K562 (cell line): ENCODE data around the gene RNF138. TPM values are rescaled to one million over a fixed set of nuclear protein-coding genes. Genes with fewer than 3 reads are reported as not detected.

Source experiments
- ATAC-seq: fragments of 200-7000 bp; cut with Tn5 transposase; 3 replicates; pipeline ENCODE4 v1.9.1; 2020; ENCODE audit warnings: moderate library complexity
- BruUV-seq: library from RNA; stranded (reverse); fragments of 400-500 nt; replicated peaks from 2 replicates; lab custom pipeline; 2021; lab: Mats Ljungman, UMichigan
- CTCF ChIA-PET: fragments of 300-600 bp; formaldehyde crosslinking; extraction: SDS; loops from one replicate; lab custom pipeline; 2021; ENCODE audit warnings: low intra/inter-chr PET ratio; lab: Yijun Ruan, JAX
- POLR2A ChIA-PET: fragments of 300-600, 350-650 bp; sonication (Branson Sonifier 250); formaldehyde crosslinking; extraction: SDS; loops from one replicate; lab custom pipeline; 2021; ENCODE audit warnings: antibody characterized with exemption, inconsistent platforms; lab: Yijun Ruan, JAX
- DNase-seq, 4 experiments: peaks; one replicate each; pipeline versions ENCODE4 v3.0.0 to v3.0.0-alpha.2; 2011 to 2018; ENCODE audit warnings: low spot score in 3 of 4, mixed read lengths in 3 of 4; ENCODE audit errors: extremely low read depth in 1 of 4
- FAIRE-seq: peaks from 2 replicates; lab custom pipeline; 2011; peaks lifted over from hg19 to GRCh38; lab: Jason Lieb, UNC
- H2AFZ ChIP-seq: 2 replicates; pipeline ENCODE4 v1.6.0; 2011; ENCODE audit warnings: low read depth, low read length, control low read depth, inconsistent platforms
- H3K27ac ChIP-seq: fragments of 200-600 bp; 3 replicates; pipeline ENCODE4 v1.8.0; 2011; ENCODE audit warnings: low read depth, mild to moderate bottlenecking, control low read depth, inconsistent platforms, low read length, moderate library complexity, mixed read lengths; ENCODE audit errors: extremely low read depth
- H3K27me3 ChIP-seq, 2 experiments: fragments of 300-600 bp in 1 of 2; 2 replicates in 1 of 2; 3 replicates in 1 of 2; pipeline versions ENCODE4 v1.6.0 to v1.8.0; 2011; ENCODE audit warnings: inconsistent platforms in 2 of 2, low read length in 2 of 2, mild to moderate bottlenecking in 1 of 2, mixed read lengths in 1 of 2, moderate library complexity in 1 of 2; ENCODE audit not compliant: control insufficient read depth in 2 of 2, insufficient read depth in 2 of 2
- H3K36me3 ChIP-seq: fragments of 300-600 bp; 3 replicates; pipeline ENCODE4 v1.8.0; 2011; ENCODE audit warnings: mild to moderate bottlenecking, low read length, inconsistent platforms; ENCODE audit not compliant: control insufficient read depth, insufficient read depth
- H3K4me1 ChIP-seq, 2 experiments: fragments of 200-600 bp in 1 of 2; replicated peaks in 1 of 2; 2 replicates in 1 of 2; 3 replicates in 1 of 2; pipeline versions ENCODE4 v1.5.1 to v1.8.0; 2011; ENCODE audit warnings: inconsistent platforms in 2 of 2, low read length in 2 of 2, mild to moderate bottlenecking in 1 of 2, mixed read lengths in 1 of 2, moderate library complexity in 1 of 2; ENCODE audit not compliant: control insufficient read depth in 2 of 2, insufficient read depth in 2 of 2
- H3K4me2 ChIP-seq: 2 replicates; pipeline ENCODE4 v1.6.1; 2011; ENCODE audit warnings: low read length, control low read depth, inconsistent platforms, mixed read lengths; ENCODE audit not compliant: insufficient read depth
- H3K4me3 ChIP-seq: fragments of 200-600 bp; sonication (generic), shearing (Covaris generic); 2 replicates; pipeline ENCODE4 v1.5.1; 2016; ENCODE audit warnings: control low read depth, inconsistent platforms
- H3K79me2 ChIP-seq: fragments of 200-600 bp; 3 replicates; pipeline ENCODE4 v1.8.0; 2011; ENCODE audit warnings: low read length, inconsistent platforms; ENCODE audit not compliant: control insufficient read depth, insufficient read depth
- H3K9ac ChIP-seq, 2 experiments: 2 replicates each; pipeline versions ENCODE4 v1.6.0 to v1.6.1; 2011; ENCODE audit warnings: low read depth in 2 of 2, low read length in 2 of 2, control low read depth in 1 of 2, inconsistent platforms in 1 of 2, mild to moderate bottlenecking in 1 of 2, mixed read lengths in 1 of 2; ENCODE audit not compliant: insufficient read depth in 1 of 2
- H3K9me1 ChIP-seq: one replicate; pipeline ENCODE4 v1.6.0; 2011; ENCODE audit warnings: inconsistent platforms, mild to moderate bottlenecking, low read length, moderate library complexity; ENCODE audit not compliant: control insufficient read depth, insufficient read depth
- H3K9me3 ChIP-seq: replicated peaks from 2 replicates; pipeline ENCODE4 v1.5.1; 2011; ENCODE audit warnings: low read depth, low read length, inconsistent platforms; ENCODE audit not compliant: control insufficient read depth, insufficient read depth
- H4K20me1 ChIP-seq: replicated peaks from 2 replicates; pipeline ENCODE4 v1.6.1; 2011; ENCODE audit warnings: low read length, inconsistent platforms, mixed read lengths; ENCODE audit not compliant: control insufficient read depth, insufficient read depth
- ATF1 ChIP-seq, 2 experiments: fragments of 450-650 bp in 1 of 2; IDR thresholded peaks; 2 replicates each; pipeline ENCODE4 v1.6.1; 2016; ENCODE audit warnings: missing compliant biosample characterization in 1 of 2, missing genetic modification characterization in 1 of 2
- MYC ChIP-seq, 2 experiments: fragments of 250-450 bp in 1 of 2; sonication (Bioruptor Pico) in 1 of 2; IDR thresholded peaks; 2 replicates each; pipeline versions ENCODE4 v1.5.1 to v1.6.1; 2012 to 2021; ENCODE audit warnings: low read depth in 2 of 2, borderline replicate concordance in 1 of 2, improper control_type of control experiment in 1 of 2, low read length in 1 of 2, mild to moderate bottlenecking in 1 of 2, moderate library complexity in 1 of 2
- NFIC ChIP-seq: fragments of 450-650 bp; IDR thresholded peaks from 2 replicates; pipeline ENCODE4 v1.6.1; 2017; ENCODE audit warnings: mild to moderate bottlenecking, inconsistent platforms
- NFIX ChIP-seq: fragments of 250-450 bp; sonication (Bioruptor Pico); IDR thresholded peaks from 2 replicates; pipeline ENCODE4 v1.4.0; 2020; ENCODE audit warnings: low read depth, mild to moderate bottlenecking, moderate library complexity
- SFPQ ChIP-seq: fragments of 200-400 bp; formaldehyde crosslinking; IDR thresholded peaks from 2 replicates; pipeline ENCODE4 v1.6.1; 2017; ENCODE audit warnings: mild to moderate bottlenecking, low read depth, low read length, moderate library complexity
- WGBS: fragments of 100-300 bp; shearing (Covaris generic); methylation state at CpG from one replicate; pipeline ENCODE4 v1.1.6; 2016; ENCODE audit warnings: low coverage, mixed read lengths; ENCODE audit not compliant: insufficient coverage; ENCODE audit errors: missing lambda C conversion rate; 5-methylcytosine and 5-hydroxymethylcytosine counted together
- in situ Hi-C: fragments of 300-500 bp; cut with MboI; formaldehyde crosslinking; loops from 4 replicates; pipeline ENCODE4 v1.15.0; 2018; ENCODE audit warnings: inconsistent platforms, mixed read lengths
- intact Hi-C: fragments of 100-400 bp; cut with micrococcal nuclease; formaldehyde crosslinking; loops from 2 replicates; pipeline ENCODE4 v1.14.2; 2022
- polyA plus RNA-seq, 8 experiments: library from polyadenylated mRNA; depleted of rRNA in 4 of 8; stranded (reverse) in 5 of 8; unstranded in 3 of 8; fragments of >200 nt; fragmentation: Nextera tagmentation in 2 of 8; fragmentation: Illumina TruSeq in 1 of 8; extraction: Ambion mirVana in 2 of 8; extraction: Trizol in 1 of 8; gene quantifications; 2 replicates each; pipeline versions ENCODE4 v1.2.1 to v1.2.3, GENCODE V29; 2011 to 2014; ENCODE audit warnings: inconsistent platforms in 1 of 8, missing spikeins in 1 of 8
- total RNA-seq, 7 experiments: library from RNA; depleted of rRNA in 6 of 7; stranded (reverse); fragments of >200 nt in 6 of 7; fragmentation: Illumina TruSeq in 2 of 7; extraction: Trizol in 2 of 7; gene quantifications; 2 replicates each; pipeline versions ENCODE4 v1.2.1 to v1.2.3, GENCODE V29; 2011 to 2021; ENCODE audit warnings: low replicate concordance in 1 of 7

The RNF138 gene
- total and polyA plus RNA-seq, 9 of the 15 experiments (the other 6 are each of a cell fraction or from before 2014, with no cell fraction given): 47.6 to 100 (median 62.5) TPM

DNA sequence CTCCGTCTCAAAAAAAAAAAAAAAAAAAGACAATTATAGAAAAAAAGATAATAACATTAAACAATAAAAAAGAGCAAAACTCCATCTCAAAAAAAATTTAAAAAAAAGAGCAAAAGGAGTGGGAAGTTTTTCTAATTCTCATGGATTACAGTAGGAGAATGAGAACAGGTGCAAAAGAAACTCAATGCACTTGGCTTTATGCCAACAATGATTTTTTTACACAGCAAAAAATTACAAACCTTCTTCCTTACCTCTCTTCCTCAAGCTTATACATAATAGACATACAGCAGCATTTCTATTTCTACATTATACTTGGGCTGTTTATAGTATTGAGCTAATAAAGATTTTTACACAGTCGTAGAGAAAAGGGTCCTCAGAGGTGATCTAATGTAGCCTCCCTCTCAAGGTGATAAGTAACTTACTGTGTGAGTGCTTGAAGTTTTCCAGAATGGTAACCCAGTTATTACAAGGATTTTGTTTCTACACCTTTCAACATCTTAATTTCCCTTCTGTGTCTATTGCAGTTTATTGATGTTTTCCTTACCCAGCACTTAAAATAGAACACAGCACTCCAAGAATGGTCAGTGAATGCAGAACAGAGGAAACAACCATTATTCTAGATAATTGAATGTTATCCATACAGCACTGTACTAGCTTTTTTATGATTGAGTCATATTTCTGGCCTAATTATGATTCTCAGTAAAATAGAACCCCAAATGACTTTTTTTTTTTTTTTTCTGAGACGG is 34.9 kb upstream of the RNF138 start:
- TF ChIP-seq SFPQ: no peak
- TF ChIP-seq NFIC: peak; percentile 94
- no peak for TF ChIP-seq MYC (IDR thresholded peaks at IDR 0.05; ENCODE audit: low read depth, low read length)
- TF ChIP-seq MYC (CRISPR knock-in tag; IDR thresholded peaks at IDR 0.05; ENCODE audit: borderline replicate concordance, low read depth): no peak
- TF ChIP-seq ATF1 (CRISPR knock-in tag; IDR thresholded peaks at IDR 0.05): no peak
- TF ChIP-seq ATF1 (tag; IDR thresholded peaks at IDR 0.05): no peak
- peak; percentile 84 for TF ChIP-seq NFIX (CRISPR knock-in tag)
- H3K9me3 ChIP-seq: no peaks in the 10 kb centered on the region
- POLR2A ChIA-PET: interaction anchor here (0.6 to 2.5 kb wide), 4 partner anchors 10 to 1482 kb away, joined by 3 to 7 read pairs (median 4); no protein-coding TSS in a partner anchor
- no peaks in the 10 kb centered on the region for H3K9me1 ChIP-seq
- H3K4me2 ChIP-seq: no peak overlapping the region
- no peaks in the 10 kb centered on the region; a peak in 1 of 5 replicates for H3K4me1 ChIP-seq
- H3K4me3 ChIP-seq: no peak overlapping the region
- WGBS: 9% methylated on average over 2 of the region's 3 CpGs
- intact Hi-C loops: no loop called here
- no peak overlapping the region for H3K9ac ChIP-seq
- no peaks in the 10 kb centered on the region for H4K20me1 ChIP-seq
- ATAC-seq (peak; percentile 35; the same call in 1 of the 3 replicates), FAIRE-seq (no peak), DNase-seq (no peak)
- no peaks in the 10 kb centered on the region for H3K36me3 ChIP-seq
- no TSS peak for BruUV-seq
- no peaks in the 10 kb centered on the region for H3K79me2 ChIP-seq
- CTCF ChIA-PET: no interaction called here
- in situ Hi-C loops: no loop called here
- no peak overlapping the region for H3K27ac ChIP-seq
- H3K27me3 ChIP-seq: peaks cover 9 to 15% of the 10 kb centered on the region in 2 experiments; a peak in 4 of 5 replicates
- H2AFZ ChIP-seq: no peak overlapping the region
